Nephron (organoid): Measurements from ENCODE around the gene EPHA3.

Experiments used
- H3K27ac Mint-ChIP-seq, 3 experiments: 2 replicates each; pipeline ENCODE4 v1.8.0; 2020; ENCODE audit warnings: mixed read lengths in 3 of 3, mild to moderate bottlenecking in 2 of 3, moderate library complexity in 1 of 3
- H3K27me3 Mint-ChIP-seq: 2 replicates; pipeline ENCODE4 v1.8.0; 2021; ENCODE audit warnings: low read depth, mild to moderate bottlenecking, moderate library complexity, mixed read lengths
- H3K36me3 Mint-ChIP-seq: 2 replicates; pipeline ENCODE4 v1.8.0; 2020; ENCODE audit warnings: low read depth, mixed read lengths
- H3K4me1 Mint-ChIP-seq: 2 replicates; pipeline ENCODE4 v1.8.0; 2020; ENCODE audit warnings: mixed read lengths
- H3K4me3 Mint-ChIP-seq, 3 experiments: 2 replicates each; pipeline ENCODE4 v1.8.0; 2020; ENCODE audit warnings: mild to moderate bottlenecking in 3 of 3, mixed read lengths in 3 of 3, moderate library complexity in 2 of 3
- H3K9me3 Mint-ChIP-seq: 2 replicates; pipeline ENCODE4 v1.8.0; 2020; ENCODE audit warnings: mixed read lengths
- CTCF ChIP-seq, 3 experiments: fragments of 200-600 bp; sonication (generic); IDR thresholded peaks; one replicate each; pipeline ENCODE4 v1.5.0; 2021; ENCODE audit warnings: antibody characterized with exemption in 3 of 3; ENCODE audit not compliant: unreplicated experiment in 3 of 3

The EPHA3 gene

GRCh38 chr3:89262309-89262929, 155.0 kb downstream of the EPHA3 start:
- H3K9me3 Mint-ChIP-seq, result no peaks in the 10 kb centered on the region
- peaks cover 5% of the 10 kb centered on the region for H3K36me3 Mint-ChIP-seq
- peaks cover 8% of the 10 kb centered on the region for H3K4me1 Mint-ChIP-seq
- no peak overlapping the region for H3K27ac Mint-ChIP-seq
- no peak for TF ChIP-seq CTCF (IDR thresholded peaks at IDR 0.05; ENCODE audit: unreplicated experiment in 3 of 3)
- no peak overlapping the region for H3K4me3 Mint-ChIP-seq
- no peaks in the 10 kb centered on the region for H3K27me3 Mint-ChIP-seq

GRCh38 chr3:89264037-89264560, 156.7 kb downstream of the EPHA3 start:
- no peak overlapping the region for H3K27ac Mint-ChIP-seq
- H3K4me3 Mint-ChIP-seq, result no peak overlapping the region
- no peaks in the 10 kb centered on the region for H3K27me3 Mint-ChIP-seq
- no peak for TF ChIP-seq CTCF (IDR thresholded peaks at IDR 0.05; ENCODE audit: unreplicated experiment in 3 of 3)
- peaks cover 5% of the 10 kb centered on the region for H3K36me3 Mint-ChIP-seq
- peaks cover 12% of the 10 kb centered on the region for H3K4me1 Mint-ChIP-seq
- no peaks in the 10 kb centered on the region for H3K9me3 Mint-ChIP-seq

- no peak for TF ChIP-seq CTCF (IDR thresholded peaks at IDR 0.05; ENCODE audit: unreplicated experiment in 3 of 3)
- Mint-ChIP-seq H3K36me3 (peaks cover 5% of the 10 kb centered on the region), H3K27me3 (no peaks in the 10 kb centered on the region), H3K4me3 (no peak overlapping the region), H3K9me3 (no peaks in the 10 kb centered on the region), H3K4me1 (peaks cover 13% of the 10 kb centered on the region), H3K27ac (no peak overlapping the region)
Observed at GRCh38 chr3:89266074-89266473, 158.7 kb downstream of the EPHA3 start.

GRCh38 chr3:89268059-89268458, 160.6 kb downstream of the EPHA3 start:
- Mint-ChIP-seq H3K9me3 (no peaks in the 10 kb centered on the region), H3K36me3 (peaks cover 3% of the 10 kb centered on the region), H3K4me1 (peaks cover 17% of the 10 kb centered on the region), H3K27ac (no peak overlapping the region), H3K27me3 (no peaks in the 10 kb centered on the region), H3K4me3 (no peak overlapping the region)
- no peak for TF ChIP-seq CTCF (IDR thresholded peaks at IDR 0.05; ENCODE audit: unreplicated experiment in 3 of 3)

GRCh38 chr3:89270201-89270600, 162.8 kb downstream of the EPHA3 start:
- no peaks in the 10 kb centered on the region for H3K36me3 Mint-ChIP-seq
- TF ChIP-seq CTCF (IDR thresholded peaks at IDR 0.05; ENCODE audit: unreplicated experiment in 3 of 3), result no peak
- no peaks in the 10 kb centered on the region for H3K9me3 Mint-ChIP-seq
- peak overlapping the region in 2 of 3 experiments; percentile 23 to 36 for H3K27ac Mint-ChIP-seq
- peaks cover 19% of the 10 kb centered on the region for H3K4me1 Mint-ChIP-seq
- no peak overlapping the region for H3K4me3 Mint-ChIP-seq
- no peaks in the 10 kb centered on the region for H3K27me3 Mint-ChIP-seq

GRCh38 chr3:89275001-89275400, 167.6 kb downstream of the EPHA3 start:
- no peaks in the 10 kb centered on the region for H3K9me3 Mint-ChIP-seq
- no peak overlapping the region for H3K27ac Mint-ChIP-seq
- peaks cover 26% of the 10 kb centered on the region for H3K4me1 Mint-ChIP-seq
- no peaks in the 10 kb centered on the region for H3K27me3 Mint-ChIP-seq
- H3K4me3 Mint-ChIP-seq, result no peak overlapping the region
- TF ChIP-seq CTCF (IDR thresholded peaks at IDR 0.05; ENCODE audit: unreplicated experiment in 3 of 3), result no peak
- no peaks in the 10 kb centered on the region for H3K36me3 Mint-ChIP-seq
